Measurements from ENCODE around the gene GABARAPL1.

GABARAPL1 gene

DNA sequence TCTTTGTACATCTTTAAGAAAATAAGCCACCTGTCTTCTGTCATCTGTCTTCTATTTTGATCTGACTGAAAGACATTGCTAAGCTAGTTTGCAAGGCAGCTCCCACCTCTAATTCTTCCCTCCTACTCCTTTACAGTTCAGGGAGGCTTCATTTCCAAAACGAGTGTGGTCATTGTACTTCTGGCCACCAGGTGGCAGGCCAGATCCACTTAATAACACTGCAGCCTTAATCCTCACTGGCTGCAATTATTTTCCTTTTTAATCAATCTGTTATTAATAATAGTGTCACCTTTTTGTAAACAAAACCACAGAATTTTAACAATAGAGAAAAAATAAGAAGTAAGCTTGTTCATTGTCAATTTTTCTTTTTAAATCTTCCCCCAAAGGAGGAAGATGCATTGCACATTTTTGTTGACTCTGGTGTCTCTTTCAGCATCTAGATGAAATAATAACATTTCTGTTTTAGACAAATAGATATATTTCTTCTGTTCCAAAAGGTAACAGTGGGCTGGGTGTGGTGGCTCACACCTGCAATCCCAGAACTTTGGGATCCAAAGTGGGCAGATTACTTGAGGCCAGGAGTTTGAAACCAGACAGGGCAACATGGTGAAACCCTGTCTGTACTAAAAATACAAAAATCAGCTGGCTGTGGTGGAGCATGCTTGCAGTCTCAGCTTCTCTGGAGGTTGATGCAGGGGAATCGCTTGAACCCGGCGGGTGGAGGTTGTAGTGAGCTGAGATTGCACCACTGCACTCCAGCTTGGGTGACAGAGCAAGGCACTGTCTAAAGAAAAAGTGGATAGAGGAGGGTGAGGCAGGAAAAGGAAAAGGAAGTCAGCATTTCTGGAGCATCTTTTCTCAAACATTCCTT, 23.3 kb downstream of the GABARAPL1 start:
- no peaks in the 10 kb centered on the region for H3K27me3 ChIP-seq (ENCODE audit: insufficient read depth, low read length, poor library complexity, severe bottlenecking)
- H4K20me1 ChIP-seq (ENCODE audit: insufficient read depth, low read length, poor library complexity, severe bottlenecking) = no peaks in the 10 kb centered on the region
- H3K9me2 ChIP-seq (replicated peaks; ENCODE audit: low read depth, low read length) = no peaks in the 10 kb centered on the region
- no peaks in the 10 kb centered on the region for H3K36me3 ChIP-seq (ENCODE audit: insufficient read depth, low read length)
- H3K9ac ChIP-seq (ENCODE audit: low read depth, low read length, poor library complexity, severe bottlenecking) = no peak overlapping the region
- peaks cover 12% of the 10 kb centered on the region for H3K4me1 ChIP-seq (ENCODE audit: insufficient read depth, low read length, poor library complexity, severe bottlenecking)
- H3K4me3 ChIP-seq (ENCODE audit: low read length, poor library complexity, severe bottlenecking) = no peak overlapping the region
- H3F3A ChIP-seq (ENCODE audit: low read depth) = no peaks in the 10 kb centered on the region
- TF ChIP-seq EZH2phosphoT487 (IDR thresholded peaks at IDR 0.05; ENCODE audit: borderline replicate concordance) = no peak
- TF ChIP-seq, protein P1, sequence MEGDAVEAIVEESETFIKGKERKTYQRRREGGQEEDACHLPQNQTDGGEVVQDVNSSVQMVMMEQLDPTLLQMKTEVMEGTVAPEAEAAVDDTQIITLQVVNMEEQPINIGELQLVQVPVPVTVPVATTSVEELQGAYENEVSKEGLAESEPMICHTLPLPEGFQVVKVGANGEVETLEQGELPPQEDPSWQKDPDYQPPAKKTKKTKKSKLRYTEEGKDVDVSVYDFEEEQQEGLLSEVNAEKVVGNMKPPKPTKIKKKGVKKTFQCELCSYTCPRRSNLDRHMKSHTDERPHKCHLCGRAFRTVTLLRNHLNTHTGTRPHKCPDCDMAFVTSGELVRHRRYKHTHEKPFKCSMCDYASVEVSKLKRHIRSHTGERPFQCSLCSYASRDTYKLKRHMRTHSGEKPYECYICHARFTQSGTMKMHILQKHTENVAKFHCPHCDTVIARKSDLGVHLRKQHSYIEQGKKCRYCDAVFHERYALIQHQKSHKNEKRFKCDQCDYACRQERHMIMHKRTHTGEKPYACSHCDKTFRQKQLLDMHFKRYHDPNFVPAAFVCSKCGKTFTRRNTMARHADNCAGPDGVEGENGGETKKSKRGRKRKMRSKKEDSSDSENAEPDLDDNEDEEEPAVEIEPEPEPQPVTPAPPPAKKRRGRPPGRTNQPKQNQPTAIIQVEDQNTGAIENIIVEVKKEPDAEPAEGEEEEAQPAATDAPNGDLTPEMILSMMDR (conservative IDR thresholded peaks at IDR 0.05; ENCODE audit: low read length) = peak; percentile 70
- no peak overlapping the region for H3K4me2 ChIP-seq (ENCODE audit: low read depth, low read length, poor library complexity, severe bottlenecking)
- H3K79me2 ChIP-seq (ENCODE audit: insufficient read depth, low read length) = no peaks in the 10 kb centered on the region
- no peaks in the 10 kb centered on the region; the same call in 1 of the 2 replicates for H3K9me3 ChIP-seq (ENCODE audit: insufficient read depth, low read depth, low read length)
- no peak overlapping the region for H2AFZ ChIP-seq (ENCODE audit: low read length)

DNA sequence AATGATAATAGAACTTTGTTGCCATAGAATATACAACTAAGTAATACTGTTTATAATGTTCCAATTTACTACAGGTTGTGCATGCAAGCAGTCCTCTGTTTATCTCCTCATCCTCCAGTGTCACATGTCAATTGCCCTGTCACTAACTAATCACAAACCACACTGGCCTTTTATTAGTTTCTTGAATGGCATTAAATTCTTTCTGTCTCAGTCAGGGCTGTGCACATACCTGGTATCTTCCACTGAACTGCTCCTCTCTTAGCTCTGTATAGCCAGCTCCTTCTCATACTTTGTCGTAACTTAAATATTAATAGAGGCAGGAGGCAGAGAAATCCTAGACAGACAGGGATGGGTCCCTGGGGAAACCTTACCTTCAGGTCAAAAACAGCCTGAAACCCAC, 24.0 kb downstream of the GABARAPL1 start:
- Histone ChIP-seq H3K9me3 (ENCODE audit: insufficient read depth, low read depth, low read length) (no peaks in the 10 kb centered on the region; the same call in 1 of the 2 replicates), H3K9ac (ENCODE audit: low read depth, low read length, poor library complexity, severe bottlenecking) (no peak overlapping the region), H2AFZ (ENCODE audit: low read length) (no peak overlapping the region), H4K20me1 (ENCODE audit: insufficient read depth, low read length, poor library complexity, severe bottlenecking) (no peaks in the 10 kb centered on the region), H3K9me2 (replicated peaks; ENCODE audit: low read depth, low read length) (no peaks in the 10 kb centered on the region), H3K4me1 (ENCODE audit: insufficient read depth, low read length, poor library complexity, severe bottlenecking) (peaks cover 15% of the 10 kb centered on the region), H3K27me3 (ENCODE audit: insufficient read depth, low read length, poor library complexity, severe bottlenecking) (no peaks in the 10 kb centered on the region), H3K4me2 (ENCODE audit: low read depth, low read length, poor library complexity, severe bottlenecking) (no peak overlapping the region), H3F3A (ENCODE audit: low read depth) (no peaks in the 10 kb centered on the region), H3K36me3 (ENCODE audit: insufficient read depth, low read length) (no peaks in the 10 kb centered on the region), H3K4me3 (ENCODE audit: low read length, poor library complexity, severe bottlenecking) (no peak overlapping the region), H3K79me2 (ENCODE audit: insufficient read depth, low read length) (no peaks in the 10 kb centered on the region)
- TF ChIP-seq, protein P1 (conservative IDR thresholded peaks at IDR 0.05; ENCODE audit: low read length) = no peak
- no peak for TF ChIP-seq EZH2phosphoT487 (IDR thresholded peaks at IDR 0.05; ENCODE audit: borderline replicate concordance)

DNA sequence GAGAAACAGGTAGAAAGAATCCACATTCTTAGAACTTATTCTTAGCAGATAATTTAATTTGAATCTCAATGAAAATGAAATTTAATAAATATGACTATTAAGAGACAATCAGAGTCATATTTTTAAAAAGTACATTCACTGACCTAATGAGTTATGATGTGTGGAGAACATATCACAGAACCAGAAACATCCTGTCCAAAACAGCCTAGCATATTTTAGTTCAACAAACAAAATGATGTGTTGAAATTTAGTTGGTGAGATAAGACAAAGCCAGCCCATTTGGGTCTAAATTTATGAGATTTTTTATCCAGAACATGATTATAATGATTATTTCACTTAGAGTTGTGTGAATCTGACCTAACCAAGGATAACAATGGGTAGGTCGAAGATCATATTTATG, 25.8 kb downstream of the GABARAPL1 start:
- Histone ChIP-seq H4K20me1 (ENCODE audit: insufficient read depth, low read length, poor library complexity, severe bottlenecking) (no peaks in the 10 kb centered on the region), H3K9me2 (replicated peaks; ENCODE audit: low read depth, low read length) (no peaks in the 10 kb centered on the region), H2AFZ (ENCODE audit: low read length) (no peak overlapping the region), H3K36me3 (ENCODE audit: insufficient read depth, low read length) (no peaks in the 10 kb centered on the region), H3K4me3 (ENCODE audit: low read length, poor library complexity, severe bottlenecking) (no peak overlapping the region), H3K9ac (ENCODE audit: low read depth, low read length, poor library complexity, severe bottlenecking) (no peak overlapping the region), H3K79me2 (ENCODE audit: insufficient read depth, low read length) (no peaks in the 10 kb centered on the region), H3K27me3 (ENCODE audit: insufficient read depth, low read length, poor library complexity, severe bottlenecking) (no peaks in the 10 kb centered on the region), H3K4me1 (ENCODE audit: insufficient read depth, low read length, poor library complexity, severe bottlenecking) (peaks cover 28% of the 10 kb centered on the region), H3F3A (ENCODE audit: low read depth) (no peaks in the 10 kb centered on the region), H3K9me3 (ENCODE audit: insufficient read depth, low read depth, low read length) (no peaks in the 10 kb centered on the region; the same call in 1 of the 2 replicates), H3K4me2 (ENCODE audit: low read depth, low read length, poor library complexity, severe bottlenecking) (no peak overlapping the region)
- no peak for TF ChIP-seq EZH2phosphoT487 (IDR thresholded peaks at IDR 0.05; ENCODE audit: borderline replicate concordance)
- TF ChIP-seq, protein P1 (conservative IDR thresholded peaks at IDR 0.05; ENCODE audit: low read length) = no peak

All from Loucy (cell line).